K562 (cell line): ENCODE data around the gene GPR152. TPM values are rescaled to one million over a fixed set of nuclear protein-coding genes. Genes with fewer than 3 reads are reported as not detected.

Experiments used
- ATAC-seq: fragments of 200-7000 bp; cut with Tn5 transposase; 3 replicates; pipeline ENCODE4 v1.9.1; 2020; ENCODE audit warnings: moderate library complexity
- BruUV-seq: library from RNA; stranded (reverse); fragments of 400-500 nt; replicated peaks from 2 replicates; lab custom pipeline; 2021; lab: Mats Ljungman, UMichigan
- CTCF ChIA-PET: fragments of 300-600 bp; formaldehyde crosslinking; extraction: SDS; loops from one replicate; lab custom pipeline; 2021; ENCODE audit warnings: low intra/inter-chr PET ratio; lab: Yijun Ruan, JAX
- POLR2A ChIA-PET: fragments of 300-600, 350-650 bp; sonication (Branson Sonifier 250); formaldehyde crosslinking; extraction: SDS; loops from one replicate; lab custom pipeline; 2021; ENCODE audit warnings: antibody characterized with exemption, inconsistent platforms; lab: Yijun Ruan, JAX
- DNase-seq, 4 experiments: peaks; one replicate each; pipeline versions ENCODE4 v3.0.0 to v3.0.0-alpha.2; 2011 to 2018; ENCODE audit warnings: low spot score in 3 of 4, mixed read lengths in 3 of 4; ENCODE audit errors: extremely low read depth in 1 of 4
- FAIRE-seq: peaks from 2 replicates; lab custom pipeline; 2011; peaks lifted over from hg19 to GRCh38; lab: Jason Lieb, UNC
- H2AFZ ChIP-seq: 2 replicates; pipeline ENCODE4 v1.6.0; 2011; ENCODE audit warnings: low read depth, low read length, control low read depth, inconsistent platforms
- H3K27ac ChIP-seq: fragments of 200-600 bp; 3 replicates; pipeline ENCODE4 v1.8.0; 2011; ENCODE audit warnings: low read depth, mild to moderate bottlenecking, control low read depth, inconsistent platforms, low read length, moderate library complexity, mixed read lengths; ENCODE audit errors: extremely low read depth
- H3K27me3 ChIP-seq, 2 experiments: fragments of 300-600 bp in 1 of 2; 2 replicates in 1 of 2; 3 replicates in 1 of 2; pipeline versions ENCODE4 v1.6.0 to v1.8.0; 2011; ENCODE audit warnings: inconsistent platforms in 2 of 2, low read length in 2 of 2, mild to moderate bottlenecking in 1 of 2, mixed read lengths in 1 of 2, moderate library complexity in 1 of 2; ENCODE audit not compliant: control insufficient read depth in 2 of 2, insufficient read depth in 2 of 2
- H3K36me3 ChIP-seq: fragments of 300-600 bp; 3 replicates; pipeline ENCODE4 v1.8.0; 2011; ENCODE audit warnings: mild to moderate bottlenecking, low read length, inconsistent platforms; ENCODE audit not compliant: control insufficient read depth, insufficient read depth
- H3K4me1 ChIP-seq, 2 experiments: fragments of 200-600 bp in 1 of 2; replicated peaks in 1 of 2; 2 replicates in 1 of 2; 3 replicates in 1 of 2; pipeline versions ENCODE4 v1.5.1 to v1.8.0; 2011; ENCODE audit warnings: inconsistent platforms in 2 of 2, low read length in 2 of 2, mild to moderate bottlenecking in 1 of 2, mixed read lengths in 1 of 2, moderate library complexity in 1 of 2; ENCODE audit not compliant: control insufficient read depth in 2 of 2, insufficient read depth in 2 of 2
- H3K4me2 ChIP-seq: 2 replicates; pipeline ENCODE4 v1.6.1; 2011; ENCODE audit warnings: low read length, control low read depth, inconsistent platforms, mixed read lengths; ENCODE audit not compliant: insufficient read depth
- H3K4me3 ChIP-seq: fragments of 200-600 bp; sonication (generic), shearing (Covaris generic); 2 replicates; pipeline ENCODE4 v1.5.1; 2016; ENCODE audit warnings: control low read depth, inconsistent platforms
- H3K79me2 ChIP-seq: fragments of 200-600 bp; 3 replicates; pipeline ENCODE4 v1.8.0; 2011; ENCODE audit warnings: low read length, inconsistent platforms; ENCODE audit not compliant: control insufficient read depth, insufficient read depth
- H3K9ac ChIP-seq, 2 experiments: 2 replicates each; pipeline versions ENCODE4 v1.6.0 to v1.6.1; 2011; ENCODE audit warnings: low read depth in 2 of 2, low read length in 2 of 2, control low read depth in 1 of 2, inconsistent platforms in 1 of 2, mild to moderate bottlenecking in 1 of 2, mixed read lengths in 1 of 2; ENCODE audit not compliant: insufficient read depth in 1 of 2
- H3K9me1 ChIP-seq: one replicate; pipeline ENCODE4 v1.6.0; 2011; ENCODE audit warnings: inconsistent platforms, mild to moderate bottlenecking, low read length, moderate library complexity; ENCODE audit not compliant: control insufficient read depth, insufficient read depth
- H3K9me3 ChIP-seq: replicated peaks from 2 replicates; pipeline ENCODE4 v1.5.1; 2011; ENCODE audit warnings: low read depth, low read length, inconsistent platforms; ENCODE audit not compliant: control insufficient read depth, insufficient read depth
- H4K20me1 ChIP-seq: replicated peaks from 2 replicates; pipeline ENCODE4 v1.6.1; 2011; ENCODE audit warnings: low read length, inconsistent platforms, mixed read lengths; ENCODE audit not compliant: control insufficient read depth, insufficient read depth
- ESRRA ChIP-seq: fragments of 450-650 bp; IDR thresholded peaks from 2 replicates; pipeline ENCODE4 v1.6.1; 2014; ENCODE audit warnings: low read depth, mild to moderate bottlenecking, moderate library complexity, borderline replicate concordance
- KDM1A ChIP-seq, 2 experiments: fragments of 450-650 bp; IDR thresholded peaks; 2 replicates each; pipeline ENCODE4 v1.6.1; 2016; ENCODE audit warnings: mild to moderate bottlenecking in 2 of 2
- MBD2 ChIP-seq: sonication (generic); IDR thresholded peaks from 2 replicates; pipeline ENCODE4 v1.6.1; 2016; ENCODE audit warnings: low read depth, borderline replicate concordance
- POLR2A ChIP-seq: fragments of 450-650 bp; conservative IDR thresholded peaks from 2 replicates; pipeline ENCODE4 v1.6.1; 2016
- POLR2AphosphoS2 ChIP-seq: IDR thresholded peaks from 2 replicates; pipeline ENCODE4 v1.6.1; 2012; ENCODE audit warnings: low read length, improper control_type of control experiment
- POLR2G ChIP-seq: fragments of 200-400 bp; formaldehyde crosslinking; IDR thresholded peaks from 2 replicates; pipeline ENCODE4 v1.6.1; 2017; ENCODE audit warnings: low read depth, mild to moderate bottlenecking, antibody characterized with exemption, low read length, moderate library complexity
- PPARD ChIP-seq: fragments of 250-450 bp; sonication (Bioruptor Pico); IDR thresholded peaks from 2 replicates; pipeline ENCODE4 v1.8.0; 2022; ENCODE audit warnings: inconsistent platforms, mild to moderate bottlenecking, moderate library complexity
- RBFOX2 ChIP-seq: fragments of 200-400 bp; formaldehyde crosslinking; IDR thresholded peaks from 2 replicates; pipeline ENCODE4 v1.6.1; 2017; ENCODE audit warnings: low read depth, mild to moderate bottlenecking, low read length, moderate library complexity
- RREB1 ChIP-seq: fragments of 250-450 bp; sonication (Bioruptor Pico); IDR thresholded peaks from 2 replicates; pipeline ENCODE4 v1.4.0; 2020
- ZNF282 ChIP-seq: sonication (generic); formaldehyde crosslinking; IDR thresholded peaks from 2 replicates; pipeline ENCODE4 v1.8.1; 2023; ENCODE audit warnings: missing genetic modification reagents
- ZZZ3 ChIP-seq: fragments of 450-650 bp; IDR thresholded peaks from 2 replicates; pipeline ENCODE4 v1.6.1; 2016; ENCODE audit warnings: antibody characterized with exemption, mild to moderate bottlenecking, moderate library complexity
- WGBS: fragments of 100-300 bp; shearing (Covaris generic); methylation state at CpG from one replicate; pipeline ENCODE4 v1.1.6; 2016; ENCODE audit warnings: low coverage, mixed read lengths; ENCODE audit not compliant: insufficient coverage; ENCODE audit errors: missing lambda C conversion rate; 5-methylcytosine and 5-hydroxymethylcytosine counted together
- in situ Hi-C: fragments of 300-500 bp; cut with MboI; formaldehyde crosslinking; loops from 4 replicates; pipeline ENCODE4 v1.15.0; 2018; ENCODE audit warnings: inconsistent platforms, mixed read lengths
- intact Hi-C: fragments of 100-400 bp; cut with micrococcal nuclease; formaldehyde crosslinking; loops from 2 replicates; pipeline ENCODE4 v1.14.2; 2022
- polyA plus RNA-seq, 8 experiments: library from polyadenylated mRNA; depleted of rRNA in 4 of 8; stranded (reverse) in 5 of 8; unstranded in 3 of 8; fragments of >200 nt; fragmentation: Nextera tagmentation in 2 of 8; fragmentation: Illumina TruSeq in 1 of 8; extraction: Ambion mirVana in 2 of 8; extraction: Trizol in 1 of 8; gene quantifications; 2 replicates each; pipeline versions ENCODE4 v1.2.1 to v1.2.3, GENCODE V29; 2011 to 2014; ENCODE audit warnings: inconsistent platforms in 1 of 8, missing spikeins in 1 of 8
- total RNA-seq, 7 experiments: library from RNA; depleted of rRNA in 6 of 7; stranded (reverse); fragments of >200 nt in 6 of 7; fragmentation: Illumina TruSeq in 2 of 7; extraction: Trizol in 2 of 7; gene quantifications; 2 replicates each; pipeline versions ENCODE4 v1.2.1 to v1.2.3, GENCODE V29; 2011 to 2021; ENCODE audit warnings: low replicate concordance in 1 of 7
- TF ChIP-seq, protein P1 (sequence below): fragments of 450-650 bp; IDR thresholded peaks from 2 replicates; pipeline ENCODE4 v1.6.1; 2016; ENCODE audit warnings: low read depth, mild to moderate bottlenecking, moderate library complexity

The GPR152 gene
- total and polyA plus RNA-seq, 9 of the 15 experiments (the other 6 are each of a cell fraction or from before 2014, with no cell fraction given) = not detected

DNA sequence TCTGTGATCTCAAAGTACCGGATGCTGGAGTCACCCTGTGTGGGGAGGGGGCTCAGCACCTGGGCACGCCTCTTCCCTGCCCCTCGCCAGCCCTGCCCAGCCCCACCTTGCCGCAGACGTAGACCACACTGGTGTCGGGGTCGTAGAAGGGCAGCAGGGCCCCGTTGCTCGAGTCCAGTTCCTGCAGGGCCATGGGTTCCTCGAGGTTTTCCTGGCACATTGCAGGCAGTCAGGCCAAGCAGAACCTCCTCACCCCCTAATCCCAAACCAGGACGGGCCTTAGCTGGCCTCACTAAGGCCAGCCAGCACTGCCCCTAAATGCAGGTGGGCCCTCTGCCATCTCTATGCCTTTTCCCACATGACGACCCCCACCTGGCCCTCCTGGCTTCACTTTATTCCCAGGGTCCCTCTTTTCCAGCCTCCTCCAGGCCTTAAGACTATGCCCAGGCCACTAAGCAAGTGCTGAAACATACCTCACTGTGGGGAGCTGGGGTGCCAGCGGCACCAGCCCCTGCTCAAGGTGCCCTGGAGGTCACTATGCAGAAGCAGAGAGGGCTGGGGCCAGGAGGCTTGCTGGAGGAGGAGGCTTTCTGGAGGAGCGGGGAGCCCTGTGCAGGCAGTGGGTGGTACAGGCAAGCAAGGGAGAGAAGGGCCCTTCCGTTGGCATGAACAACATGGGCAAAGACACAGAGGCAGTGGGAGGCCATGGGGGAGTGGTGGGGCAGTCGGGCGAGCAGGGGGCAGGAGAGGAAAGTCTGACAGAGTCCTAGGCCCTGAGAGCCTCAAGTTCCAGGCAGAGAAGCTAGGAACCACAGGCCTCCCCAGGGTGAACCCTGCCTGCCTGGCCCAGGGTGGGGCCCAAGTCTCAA is 12.1 kb downstream of the GPR152 start:
- intact Hi-C loops (no loop called here), in situ Hi-C loops (no loop called here)
- no peaks in the 10 kb centered on the region for H3K9me3 ChIP-seq
- DNase-seq (no peak), FAIRE-seq (no peak), ATAC-seq (no peak)
- H3K4me3 ChIP-seq = no peak overlapping the region
- ChIA-PET POLR2A (interaction anchor here (0.5 to 1.2 kb wide), 6 partner anchors 11 to 359 kb away, joined by 3 to 4 read pairs (median 3); partner anchors contain the start of gene TBC1D10C), CTCF (no interaction called here)
- H3K36me3 ChIP-seq = peaks cover 59% of the 10 kb centered on the region; the same call in 2 of the 3 replicates
- H3K27me3 ChIP-seq = no peaks in the 10 kb centered on the region
- no TSS peak for BruUV-seq
- H3K79me2 ChIP-seq = peaks cover 13% of the 10 kb centered on the region
- H4K20me1 ChIP-seq = no peaks in the 10 kb centered on the region
- peak overlapping the region in 1 of 2 experiments; percentile 73; a peak in 2 of 4 replicates for H3K9ac ChIP-seq
- no peak overlapping the region for H3K27ac ChIP-seq
- no peak overlapping the region for H3K4me2 ChIP-seq
- H2AFZ ChIP-seq = no peak overlapping the region
- WGBS = 88% methylated on average over 10 of the region's 17 CpGs
- peaks cover 4% of the 10 kb centered on the region for H3K9me1 ChIP-seq
- peak; percentile 36 for TF ChIP-seq POLR2AphosphoS2
- TF ChIP-seq ZZZ3 = no peak
- TF ChIP-seq MBD2 = peak; percentile 17; the same call in 1 of the 2 replicates
- no peak for TF ChIP-seq ZNF282 (CRISPR knock-in tag)
- TF ChIP-seq POLR2A = peak; percentile 32; the same call in 1 of the 2 replicates
- TF ChIP-seq RBFOX2 = peak; percentile 47; the same call in 1 of the 2 replicates
- TF ChIP-seq KDM1A (IDR thresholded peaks at IDR 0.05) = no peak
- no peak for TF ChIP-seq PPARD (CRISPR knock-in tag)
- no peak for TF ChIP-seq RREB1 (CRISPR knock-in tag)
- TF ChIP-seq ESRRA = no peak
- TF ChIP-seq, protein P1, sequence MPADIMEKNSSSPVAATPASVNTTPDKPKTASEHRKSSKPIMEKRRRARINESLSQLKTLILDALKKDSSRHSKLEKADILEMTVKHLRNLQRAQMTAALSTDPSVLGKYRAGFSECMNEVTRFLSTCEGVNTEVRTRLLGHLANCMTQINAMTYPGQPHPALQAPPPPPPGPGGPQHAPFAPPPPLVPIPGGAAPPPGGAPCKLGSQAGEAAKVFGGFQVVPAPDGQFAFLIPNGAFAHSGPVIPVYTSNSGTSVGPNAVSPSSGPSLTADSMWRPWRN = no peak
- TF ChIP-seq POLR2G = peak; percentile 36
- TF ChIP-seq, all 486 proteins: peak for 5
- H3K4me1 ChIP-seq = peaks cover 21 to 90% of the 10 kb centered on the region in 2 experiments
